GM13976 (cell line): ENCODE measurements around the gene DENND5A.
"Not testable (repeated sequence)": the region's sequence is repeated elsewhere in the genome, so short reads cannot be mapped to it uniquely, and the experiment has no call there.

ENCODE experiments used
- DNase-seq: peaks from one replicate; pipeline ENCODE4 v3.0.0; 2012; ENCODE audit warnings: low spot score
- CTCF ChIP-seq: IDR thresholded peaks from 2 replicates; pipeline ENCODE4 v1.5.1; 2012; ENCODE audit warnings: borderline replicate concordance, mild to moderate bottlenecking; ENCODE audit not compliant: insufficient read depth; ENCODE audit errors: extremely low read depth, missing control alignments, control extremely low read depth
- in situ Hi-C: fragments of 300-500 bp; cut with MboI; formaldehyde crosslinking; loops from one replicate; pipeline ENCODE4 v1.12.0; 2022; ENCODE audit warnings: low sequenced_read_pairs, mixed read lengths, inconsistent platforms; ENCODE audit not compliant: unreplicated experiment

The DENND5A gene

GRCh38 chr11:9214765-9215164 is 50.4 kb downstream of the DENND5A start:
- DNase-seq, result no peak
- TF ChIP-seq CTCF, result no peak
- in situ Hi-C loops, result no loop called here

- TF ChIP-seq CTCF, result no peak
- DNase-seq, result no peak
- in situ Hi-C loops, result no loop called here
Observed at GRCh38 chr11:9211322-9211721, 53.8 kb downstream of the DENND5A start.

GRCh38 chr11:9210922-9211320 is 54.2 kb downstream of the DENND5A start:
- no peak for TF ChIP-seq CTCF
- in situ Hi-C loops, result no loop called here
- no peak for DNase-seq

GRCh38 chr11:9210224-9210921 is 54.8 kb downstream of the DENND5A start:
- in situ Hi-C loops, result no loop called here

GRCh38 chr11:9209604-9210003 is 55.5 kb downstream of the DENND5A start:
- in situ Hi-C loops, DNase-seq: not testable (repeated sequence)

More at GRCh38 chr11:9210224-9210921, 54.8 kb downstream of the DENND5A start:
- no peak for DNase-seq
- no peak for TF ChIP-seq CTCF

GRCh38 chr11:9208726-9209501 is 56.2 kb downstream of the DENND5A start:
- TF ChIP-seq CTCF, result no peak
- no peak for DNase-seq
- in situ Hi-C loops, result no loop called here

- in situ Hi-C loops, result no loop called here
- no peak for TF ChIP-seq CTCF
- no peak for DNase-seq
Observed at GRCh38 chr11:9207229-9207628, 57.9 kb downstream of the DENND5A start.
